NT2/D1 (cell line): ENCODE data around the gene CBX6.

Experiments used
- SUZ12 ChIP-seq: IDR thresholded peaks from 2 replicates; pipeline ENCODE4 v1.6.1; 2011; ENCODE audit not compliant: insufficient read length, insufficient read depth; ENCODE audit errors: extremely low read depth
- YY1 ChIP-seq: IDR thresholded peaks from 2 replicates; pipeline ENCODE4 v1.6.1; 2011; ENCODE audit not compliant: insufficient read length, insufficient read depth
- ZNF274 ChIP-seq: IDR thresholded peaks from 2 replicates; pipeline ENCODE4 v1.6.1; 2011; ENCODE audit warnings: mild to moderate bottlenecking, low read depth, low read length

GRCh38 chr22:38820020-38820419 is 52.0 kb downstream of the CBX6 start:
- TF ChIP-seq ZNF274: no peak
- no peak for TF ChIP-seq SUZ12
- TF ChIP-seq YY1: no peak
